Retinal pigment epithelial cell (primary cell): ENCODE results near the gene NKX1-1.

Experiments
- DNase-seq: peaks from one replicate; pipeline ENCODE4 v3.0.0-alpha.2; 2010; ENCODE audit warnings: low read depth
- H3K4me3 ChIP-seq: 2 replicates; pipeline ENCODE4 v1.5.1; 2011; ENCODE audit warnings: mild to moderate bottlenecking, low read length, control low read depth, moderate library complexity
- CTCF ChIP-seq: conservative IDR thresholded peaks from 2 replicates; pipeline ENCODE4 v1.5.1; 2011; ENCODE audit warnings: low read depth, low read length, control low read depth, inconsistent platforms

NKX1-1 gene

GRCh38 chr4:1416051-1416947, 10.1 kb upstream of the NKX1-1 start:
- H3K4me3 ChIP-seq = no peak overlapping the region
- DNase-seq = no peak
- TF ChIP-seq CTCF = no peak

- no peak overlapping the region for H3K4me3 ChIP-seq
- DNase-seq = no peak
- TF ChIP-seq CTCF = no peak
These were observed 9.4 kb upstream of the NKX1-1 start for GRCh38 chr4:1415681-1415981.

- no peak for TF ChIP-seq CTCF
- H3K4me3 ChIP-seq = no peak overlapping the region
- no peak for DNase-seq
These were observed 8.8 kb upstream of the NKX1-1 start for GRCh38 chr4:1414831-1415680.

GRCh38 chr4:1413687-1414479, 7.6 kb upstream of the NKX1-1 start:
- no peak overlapping the region for H3K4me3 ChIP-seq
- TF ChIP-seq CTCF = no peak
- no peak for DNase-seq

- H3K4me3 ChIP-seq = no peak overlapping the region
- no peak for TF ChIP-seq CTCF
- DNase-seq = no peak
These were observed 7.0 kb upstream of the NKX1-1 start for GRCh38 chr4:1413204-1413663.

- H3K4me3 ChIP-seq = no peak overlapping the region
- no peak for DNase-seq
- TF ChIP-seq CTCF = no peak
These were observed 6.3 kb upstream of the NKX1-1 start for GRCh38 chr4:1412376-1413203.
